ENCODE data around the gene NEO1.

The NEO1 gene, protein sequence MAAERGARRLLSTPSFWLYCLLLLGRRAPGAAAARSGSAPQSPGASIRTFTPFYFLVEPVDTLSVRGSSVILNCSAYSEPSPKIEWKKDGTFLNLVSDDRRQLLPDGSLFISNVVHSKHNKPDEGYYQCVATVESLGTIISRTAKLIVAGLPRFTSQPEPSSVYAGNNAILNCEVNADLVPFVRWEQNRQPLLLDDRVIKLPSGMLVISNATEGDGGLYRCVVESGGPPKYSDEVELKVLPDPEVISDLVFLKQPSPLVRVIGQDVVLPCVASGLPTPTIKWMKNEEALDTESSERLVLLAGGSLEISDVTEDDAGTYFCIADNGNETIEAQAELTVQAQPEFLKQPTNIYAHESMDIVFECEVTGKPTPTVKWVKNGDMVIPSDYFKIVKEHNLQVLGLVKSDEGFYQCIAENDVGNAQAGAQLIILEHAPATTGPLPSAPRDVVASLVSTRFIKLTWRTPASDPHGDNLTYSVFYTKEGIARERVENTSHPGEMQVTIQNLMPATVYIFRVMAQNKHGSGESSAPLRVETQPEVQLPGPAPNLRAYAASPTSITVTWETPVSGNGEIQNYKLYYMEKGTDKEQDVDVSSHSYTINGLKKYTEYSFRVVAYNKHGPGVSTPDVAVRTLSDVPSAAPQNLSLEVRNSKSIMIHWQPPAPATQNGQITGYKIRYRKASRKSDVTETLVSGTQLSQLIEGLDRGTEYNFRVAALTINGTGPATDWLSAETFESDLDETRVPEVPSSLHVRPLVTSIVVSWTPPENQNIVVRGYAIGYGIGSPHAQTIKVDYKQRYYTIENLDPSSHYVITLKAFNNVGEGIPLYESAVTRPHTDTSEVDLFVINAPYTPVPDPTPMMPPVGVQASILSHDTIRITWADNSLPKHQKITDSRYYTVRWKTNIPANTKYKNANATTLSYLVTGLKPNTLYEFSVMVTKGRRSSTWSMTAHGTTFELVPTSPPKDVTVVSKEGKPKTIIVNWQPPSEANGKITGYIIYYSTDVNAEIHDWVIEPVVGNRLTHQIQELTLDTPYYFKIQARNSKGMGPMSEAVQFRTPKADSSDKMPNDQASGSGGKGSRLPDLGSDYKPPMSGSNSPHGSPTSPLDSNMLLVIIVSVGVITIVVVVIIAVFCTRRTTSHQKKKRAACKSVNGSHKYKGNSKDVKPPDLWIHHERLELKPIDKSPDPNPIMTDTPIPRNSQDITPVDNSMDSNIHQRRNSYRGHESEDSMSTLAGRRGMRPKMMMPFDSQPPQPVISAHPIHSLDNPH (N-terminal part only)

DNA sequence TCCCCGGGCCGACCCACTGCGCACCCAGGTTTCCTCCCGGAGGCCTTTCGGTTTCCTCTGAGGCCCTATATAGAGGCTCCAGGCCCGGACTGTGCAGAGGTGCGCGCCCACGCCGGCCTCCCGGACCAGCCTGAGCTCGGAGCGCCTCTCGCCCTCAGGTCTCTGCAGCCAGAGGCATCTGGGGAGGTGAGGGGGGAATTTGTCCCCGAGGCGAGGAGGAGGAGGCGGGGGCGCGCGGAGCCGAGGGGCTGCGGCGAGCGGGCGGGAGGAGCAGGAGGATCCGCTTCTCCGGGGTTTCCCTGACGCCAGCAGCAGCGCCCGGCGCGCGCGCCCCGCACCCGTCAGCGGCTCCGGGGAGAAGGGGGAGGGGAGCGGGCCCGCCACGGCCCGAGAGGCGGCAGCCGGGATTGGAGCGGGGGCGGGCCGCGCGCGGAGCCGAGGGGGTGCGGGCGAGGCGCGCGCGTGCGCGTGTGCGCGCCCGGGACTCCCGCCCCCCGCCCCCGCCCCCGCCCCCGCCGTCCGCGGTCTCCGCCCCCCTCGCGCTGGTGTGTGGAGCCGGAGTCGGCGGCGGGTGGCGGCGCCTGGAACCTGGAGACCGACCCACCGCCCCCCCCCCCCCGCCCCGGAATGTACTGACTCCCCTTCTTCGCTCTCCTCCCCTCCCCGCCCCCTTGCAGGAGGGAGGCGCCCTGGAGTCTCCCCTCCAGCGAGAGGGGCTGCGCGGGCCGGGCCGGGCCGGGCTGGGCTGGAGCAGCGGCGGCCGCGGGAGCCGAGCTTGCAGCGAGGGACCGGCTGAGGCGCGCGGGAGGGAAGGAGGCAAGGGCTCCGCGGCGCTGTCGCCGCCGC, at the start of gene NEO1:
NEO1 (plus strand) TSS at position 657 of the 846 bp plus-strand sequence. CDS start 213 bp downstream, outside the sequence.
- DNase-seq = peak; percentile 65

DNA sequence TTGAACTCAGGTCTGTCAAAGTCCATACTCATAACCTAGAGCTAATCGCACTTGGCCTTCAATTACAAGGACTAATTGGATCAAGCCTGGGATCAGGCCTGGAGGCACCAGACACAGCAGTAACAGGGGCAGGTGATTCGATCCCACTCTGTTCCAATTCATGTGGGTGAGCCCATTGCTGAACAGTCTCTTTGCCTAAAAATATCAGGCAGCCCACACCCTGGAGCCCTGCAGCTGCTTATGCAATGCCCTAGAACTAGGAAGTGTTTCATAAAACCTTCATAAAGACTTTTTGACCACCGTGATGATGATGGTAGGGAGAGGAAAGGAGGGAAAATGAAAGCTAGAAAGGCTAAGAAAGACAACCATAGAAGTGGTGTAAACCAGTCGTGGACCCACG, 47.8 kb upstream of the NEO1 start:
- DNase-seq = no peak

- DNase-seq = no peak
Observed at GRCh38 chr15:73005032-73005431, 47.2 kb upstream of the NEO1 start.

GRCh38 chr15:73005446-73005845, 46.8 kb upstream of the NEO1 start:
- DNase-seq = no peak

- no peak for DNase-seq
Observed at GRCh38 chr15:73006523-73006922, 45.7 kb upstream of the NEO1 start.

DNA sequence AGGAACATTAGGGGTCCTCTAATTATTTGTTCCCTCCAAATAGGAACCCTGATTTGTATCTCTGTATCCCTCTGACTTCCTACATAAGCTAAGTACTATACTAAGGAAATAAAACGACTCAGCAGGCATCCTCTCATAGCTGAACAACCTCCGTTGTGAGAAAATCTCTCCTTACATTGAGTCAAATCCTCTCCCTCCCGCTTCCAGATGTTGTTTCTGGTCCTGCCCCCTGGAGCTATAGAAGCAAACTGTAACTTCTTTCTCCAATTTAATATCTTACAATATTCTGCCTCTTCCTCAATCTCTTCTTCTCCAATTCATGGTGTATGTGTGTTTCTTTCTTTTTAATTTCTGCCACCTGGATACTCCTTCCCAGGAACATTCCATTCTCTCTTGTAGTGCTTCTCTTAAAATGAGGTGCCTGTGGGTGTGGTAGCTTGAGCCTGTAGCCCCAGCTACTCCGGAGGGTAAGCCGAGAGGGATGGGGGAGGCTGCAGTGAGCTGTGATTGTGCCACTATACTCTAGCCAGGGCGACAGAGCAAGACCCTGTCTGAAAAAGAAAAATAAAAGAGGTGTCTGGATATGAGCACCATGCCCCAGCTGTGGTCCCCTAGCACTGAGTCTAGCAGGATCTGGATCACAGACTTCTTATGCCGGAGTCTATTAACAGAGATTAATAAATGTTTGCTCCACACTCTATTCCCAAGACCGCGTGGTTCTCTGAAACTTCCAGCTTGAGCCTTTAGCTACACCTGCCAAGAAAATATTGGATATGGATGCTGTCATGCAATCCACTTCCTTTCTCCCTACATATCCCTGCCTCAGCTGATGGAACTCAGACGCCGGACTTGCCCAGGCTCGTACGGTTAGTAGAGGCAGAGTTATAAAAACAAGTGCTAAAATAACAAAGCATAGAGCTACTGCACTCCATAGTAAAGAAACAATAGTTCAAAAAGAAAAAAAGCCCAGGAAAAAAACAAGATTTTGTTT, 42.9 kb upstream of the NEO1 start:
- DNase-seq = no peak

- no peak for DNase-seq
Observed at GRCh38 chr15:73010154-73011152, 41.8 kb upstream of the NEO1 start.

- DNase-seq = no peak
Observed at GRCh38 chr15:73014904-73015303, 37.4 kb upstream of the NEO1 start.

DNA sequence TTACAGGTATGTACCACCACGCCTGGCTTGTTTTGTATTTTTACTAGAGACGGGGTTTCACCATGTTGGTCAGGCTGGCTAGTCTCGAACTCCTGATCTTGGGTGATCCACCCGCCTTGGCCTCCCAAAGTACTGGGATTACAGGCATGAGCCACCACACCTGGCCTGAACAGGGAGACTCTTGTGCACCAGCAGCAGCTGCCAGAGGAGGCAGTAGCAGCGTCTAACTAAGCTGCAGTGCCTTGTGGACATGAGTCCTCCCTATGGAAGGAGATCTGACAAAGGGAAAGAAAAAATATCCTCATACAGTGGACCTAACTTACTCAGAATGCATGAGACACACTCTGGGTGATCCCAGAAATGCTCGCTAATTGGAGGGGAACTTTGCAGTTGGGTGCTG, 36.8 kb upstream of the NEO1 start:
- no peak for DNase-seq

DNA sequence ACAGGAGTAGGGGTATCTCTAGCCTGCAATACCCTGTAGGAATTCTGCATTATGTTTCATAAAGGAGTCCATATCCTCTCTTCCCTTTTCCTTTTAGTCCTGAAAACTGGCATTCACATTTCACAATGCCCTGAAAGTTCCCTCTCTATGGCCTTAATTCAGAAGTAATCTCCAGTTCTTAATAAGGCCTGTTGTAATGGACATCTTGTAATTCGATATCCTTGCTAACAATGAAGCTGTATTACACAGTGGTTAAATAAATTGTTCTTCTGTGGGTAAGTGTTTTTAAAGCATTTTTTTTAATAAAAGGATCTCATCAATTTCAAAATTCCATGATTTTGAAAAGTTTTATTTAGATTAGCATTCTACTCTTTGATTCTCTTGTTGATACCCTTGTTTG, 34.3 kb upstream of the NEO1 start:
- no peak for DNase-seq

GRCh38 chr15:73019154-73019553, 33.1 kb upstream of the NEO1 start:
- DNase-seq = no peak

- DNase-seq = no peak
Observed at GRCh38 chr15:73019601-73020146, 32.6 kb upstream of the NEO1 start.

DNA sequence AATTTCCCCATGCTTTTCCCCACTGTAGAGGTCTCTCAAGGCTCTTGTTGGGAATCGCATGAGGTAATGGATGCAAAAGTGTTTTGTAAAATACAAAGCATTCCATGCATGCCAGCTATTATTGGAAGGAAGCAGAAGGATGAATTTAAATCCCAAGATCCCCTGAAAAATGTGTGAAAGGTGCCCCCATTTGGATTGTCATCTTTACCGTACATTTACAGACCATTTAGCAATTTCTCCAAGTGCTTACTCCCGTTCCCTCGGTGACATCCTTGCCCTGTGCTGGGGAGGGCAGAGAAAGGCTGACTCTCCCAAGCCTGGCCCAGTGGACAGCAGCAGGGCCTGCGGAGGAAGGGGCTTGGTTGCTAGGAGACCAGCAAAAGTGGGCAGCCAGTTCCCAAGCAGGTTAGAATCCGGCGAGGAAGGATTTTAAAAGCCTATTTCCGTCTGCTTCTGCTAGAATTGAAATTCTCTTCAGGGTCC, 31.1 kb upstream of the NEO1 start:
- DNase-seq = no peak

DNA sequence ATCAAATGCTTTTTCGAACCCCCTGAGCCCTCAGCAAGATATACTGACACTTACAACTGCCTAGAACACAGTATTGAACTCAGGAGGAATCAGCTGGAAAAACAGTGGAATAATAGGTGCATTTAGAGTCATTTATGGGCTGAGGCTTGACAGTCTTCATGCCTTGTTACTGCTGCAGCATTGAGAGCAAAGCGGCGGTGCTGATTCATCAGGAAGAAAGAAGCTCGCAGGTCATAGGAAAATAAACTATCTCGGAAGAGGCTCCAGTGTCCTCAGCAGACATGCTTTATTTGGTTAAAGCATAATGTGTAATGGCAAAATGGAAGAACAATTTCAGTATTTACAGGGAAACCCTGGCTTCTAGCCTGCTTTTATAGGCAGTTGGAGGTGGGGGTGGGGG, 30.1 kb upstream of the NEO1 start:
- DNase-seq = no peak

DNA sequence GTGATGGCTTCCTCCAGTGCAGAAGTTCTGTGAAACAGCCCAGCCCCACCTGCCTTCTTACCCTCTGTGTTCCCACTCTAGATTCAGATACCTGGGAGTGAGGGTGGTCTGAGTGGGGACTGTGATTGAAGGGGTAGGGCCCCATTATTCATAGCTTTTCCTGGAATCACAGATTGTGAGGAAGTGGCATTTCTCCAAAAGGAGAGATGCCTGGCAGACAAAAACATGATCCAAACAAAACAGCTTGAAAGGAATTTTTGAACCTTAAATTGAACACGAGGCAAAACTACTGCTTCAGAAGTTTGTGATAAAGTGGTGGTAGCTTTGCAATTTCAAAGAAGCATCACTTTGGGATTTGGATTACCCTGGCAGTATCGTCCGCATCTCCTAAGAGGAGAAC, 29.2 kb upstream of the NEO1 start:
- no peak for DNase-seq

DNA sequence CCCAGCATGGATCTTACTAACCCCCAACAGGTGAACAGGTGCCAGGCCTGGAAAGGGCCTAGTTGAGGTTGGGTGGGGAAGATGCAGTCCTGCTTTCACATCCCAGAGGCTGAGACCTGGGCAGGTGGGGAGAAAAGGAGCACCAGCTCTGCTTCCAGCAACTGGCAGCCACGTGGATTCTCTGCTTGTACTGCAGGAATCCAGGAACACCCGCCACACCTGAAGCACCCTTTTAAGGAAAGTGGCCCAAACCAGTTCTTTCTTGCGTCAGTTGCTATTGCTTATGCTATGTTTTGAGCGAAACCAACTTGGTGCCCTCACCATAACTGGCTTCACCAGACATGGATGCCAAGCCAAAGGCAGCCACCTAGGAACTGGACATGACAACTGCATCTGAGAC, 28.1 kb upstream of the NEO1 start:
- no peak for DNase-seq

DNA sequence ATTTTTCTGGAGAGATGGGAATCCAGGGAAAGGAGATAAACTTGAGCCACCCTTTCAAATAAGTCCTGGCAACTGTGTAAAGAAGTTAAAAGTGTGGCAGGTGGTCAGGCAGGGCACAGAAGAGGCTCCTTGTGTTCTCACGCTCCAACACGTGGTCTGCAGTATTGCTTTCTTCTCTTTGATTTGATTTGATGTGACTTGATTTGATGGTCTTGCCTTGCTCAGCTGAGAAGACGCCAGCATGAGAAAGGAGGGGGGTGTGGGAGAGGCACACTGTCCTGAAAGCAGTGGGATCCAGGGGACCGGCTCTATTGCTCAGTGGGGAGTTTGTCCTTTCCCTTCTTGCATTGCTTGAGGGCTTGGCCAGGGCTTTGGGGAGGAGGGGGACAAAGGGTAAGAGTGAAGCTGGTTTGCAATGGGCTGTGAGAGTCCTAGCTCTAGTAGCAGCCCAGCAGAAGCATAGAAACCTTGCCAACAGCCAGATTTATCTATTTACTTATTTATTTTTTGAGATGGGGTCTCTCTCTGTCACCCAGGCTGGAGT, 25.7 kb upstream of the NEO1 start:
- no peak for DNase-seq

- DNase-seq = no peak
Observed at GRCh38 chr15:73028031-73028430, 24.2 kb upstream of the NEO1 start.

Data from EL (cell line).